GM12878 (cell line): ENCODE data around the gene CYREN. TPM values are rescaled to one million over a fixed set of nuclear protein-coding genes. Genes with fewer than 3 reads are reported as not detected.

ENCODE experiments used
- ATF2 ChIP-seq: IDR thresholded peaks from 2 replicates; pipeline ENCODE4 v1.6.1; 2012; ENCODE audit warnings: low read length, inconsistent platforms
- CREM ChIP-seq: IDR thresholded peaks from 2 replicates; pipeline ENCODE4 v1.6.1; 2014; ENCODE audit warnings: antibody characterized with exemption, low read depth
- DPF2 ChIP-seq: fragments of 450-650 bp; IDR thresholded peaks from 2 replicates; pipeline ENCODE4 v1.6.1; 2017; ENCODE audit warnings: mild to moderate bottlenecking
- HDAC6 ChIP-seq: fragments of 200-600 bp; sonication (generic); IDR thresholded peaks from one replicate; pipeline ENCODE4 v1.8.0; 2017; ENCODE audit warnings: antibody characterized with exemption; ENCODE audit not compliant: unreplicated experiment
- MEF2B ChIP-seq: fragments of 450-650 bp; IDR thresholded peaks from 2 replicates; pipeline ENCODE4 v1.6.1; 2018; ENCODE audit warnings: mild to moderate bottlenecking, moderate library complexity; ENCODE audit not compliant: partially characterized antibody, poor library complexity, severe bottlenecking
- MTA3 ChIP-seq: IDR thresholded peaks from 2 replicates; pipeline ENCODE4 v1.6.1; 2012; ENCODE audit warnings: low read length, inconsistent platforms, borderline replicate concordance
- MYB ChIP-seq: fragments of 150-350 bp; IDR thresholded peaks from 2 replicates; pipeline ENCODE4 v1.6.1; 2014; ENCODE audit warnings: mild to moderate bottlenecking, low read depth, low read length, borderline replicate concordance
- RAD21 ChIP-seq: IDR thresholded peaks from 2 replicates; pipeline ENCODE4 v1.6.1; 2011; ENCODE audit warnings: mild to moderate bottlenecking, low read depth, low read length, moderate library complexity; ENCODE audit not compliant: insufficient read depth
- RCOR1 ChIP-seq: conservative IDR thresholded peaks from 2 replicates; pipeline ENCODE4 v1.6.1; 2012; ENCODE audit warnings: low read depth, low read length, improper control_type of control experiment
- REST ChIP-seq: IDR thresholded peaks from 2 replicates; pipeline ENCODE4 v1.6.1; 2012; ENCODE audit warnings: mild to moderate bottlenecking, low read depth, low read length
- SPI1 ChIP-seq: IDR thresholded peaks from 2 replicates; pipeline ENCODE4 v1.6.1; 2011; ENCODE audit warnings: low read depth, mild to moderate bottlenecking, low read length, moderate library complexity, borderline replicate concordance; ENCODE audit not compliant: insufficient read depth
- STAT3 ChIP-seq: IDR thresholded peaks from 2 replicates; pipeline ENCODE4 v1.6.1; 2011; ENCODE audit warnings: low read depth, low read length, improper control_type of control experiment
- ZZZ3 ChIP-seq: IDR thresholded peaks from 2 replicates; pipeline ENCODE4 v1.6.1; 2011; ENCODE audit warnings: low read depth; ENCODE audit not compliant: control insufficient read depth, insufficient read length
- polyA plus RNA-seq, 11 experiments: library from polyadenylated mRNA; depleted of rRNA in 4 of 11; unstranded in 6 of 11; stranded (reverse) in 5 of 11; fragments of >200 nt; fragmentation: Nextera tagmentation in 4 of 11; fragmentation: Illumina TruSeq in 1 of 11; extraction: Ambion mirVana in 4 of 11; extraction: Trizol in 1 of 11; gene quantifications; 1 replicate in 1 of 11; 2 replicates in 10 of 11; pipeline versions ENCODE4 v1.2.1 to v1.2.3, GENCODE V29; 2011 to 2016; ENCODE audit warnings: inconsistent platforms in 2 of 11, missing spikeins in 2 of 11, low read depth in 1 of 11
- total RNA-seq, 4 experiments: library from RNA; depleted of rRNA in 3 of 4; stranded (reverse); fragments of >200 nt in 3 of 4; fragmentation: Illumina TruSeq in 1 of 4; extraction: Trizol in 1 of 4; gene quantifications; 2 replicates each; pipeline versions ENCODE4 v1.2.1 to v1.2.3, GENCODE V29; 2013 to 2021
- TF ChIP-seq, protein P1 (sequence below): fragments of 450-650 bp; IDR thresholded peaks from 2 replicates; pipeline ENCODE4 v1.6.1; 2017; ENCODE audit warnings: mild to moderate bottlenecking, moderate library complexity
- TF ChIP-seq, protein P2 (sequence below): fragments of 450-650 bp; IDR thresholded peaks from 2 replicates; pipeline ENCODE4 v1.6.1; 2014; ENCODE audit warnings: mild to moderate bottlenecking
- TF ChIP-seq, protein P3 (sequence below): IDR thresholded peaks from 2 replicates; pipeline ENCODE4 v1.6.1; 2012; ENCODE audit warnings: low read depth, low read length, improper control_type of control experiment

Gene CYREN
- total and polyA plus RNA-seq, 10 of the 15 experiments (the other 5 are each of a cell fraction or from before 2014, with no cell fraction given) = 8.7 to 64.3 (median 55.7) TPM

- TF ChIP-seq ATF2 = no peak
- TF ChIP-seq ZZZ3 = no peak
- 0 out of 2 replicates have a peak, but pooled peaks have one; percentile 23 for TF ChIP-seq DPF2
- TF ChIP-seq RAD21 = no peak
- no peak for TF ChIP-seq HDAC6
- TF ChIP-seq, protein P1, sequence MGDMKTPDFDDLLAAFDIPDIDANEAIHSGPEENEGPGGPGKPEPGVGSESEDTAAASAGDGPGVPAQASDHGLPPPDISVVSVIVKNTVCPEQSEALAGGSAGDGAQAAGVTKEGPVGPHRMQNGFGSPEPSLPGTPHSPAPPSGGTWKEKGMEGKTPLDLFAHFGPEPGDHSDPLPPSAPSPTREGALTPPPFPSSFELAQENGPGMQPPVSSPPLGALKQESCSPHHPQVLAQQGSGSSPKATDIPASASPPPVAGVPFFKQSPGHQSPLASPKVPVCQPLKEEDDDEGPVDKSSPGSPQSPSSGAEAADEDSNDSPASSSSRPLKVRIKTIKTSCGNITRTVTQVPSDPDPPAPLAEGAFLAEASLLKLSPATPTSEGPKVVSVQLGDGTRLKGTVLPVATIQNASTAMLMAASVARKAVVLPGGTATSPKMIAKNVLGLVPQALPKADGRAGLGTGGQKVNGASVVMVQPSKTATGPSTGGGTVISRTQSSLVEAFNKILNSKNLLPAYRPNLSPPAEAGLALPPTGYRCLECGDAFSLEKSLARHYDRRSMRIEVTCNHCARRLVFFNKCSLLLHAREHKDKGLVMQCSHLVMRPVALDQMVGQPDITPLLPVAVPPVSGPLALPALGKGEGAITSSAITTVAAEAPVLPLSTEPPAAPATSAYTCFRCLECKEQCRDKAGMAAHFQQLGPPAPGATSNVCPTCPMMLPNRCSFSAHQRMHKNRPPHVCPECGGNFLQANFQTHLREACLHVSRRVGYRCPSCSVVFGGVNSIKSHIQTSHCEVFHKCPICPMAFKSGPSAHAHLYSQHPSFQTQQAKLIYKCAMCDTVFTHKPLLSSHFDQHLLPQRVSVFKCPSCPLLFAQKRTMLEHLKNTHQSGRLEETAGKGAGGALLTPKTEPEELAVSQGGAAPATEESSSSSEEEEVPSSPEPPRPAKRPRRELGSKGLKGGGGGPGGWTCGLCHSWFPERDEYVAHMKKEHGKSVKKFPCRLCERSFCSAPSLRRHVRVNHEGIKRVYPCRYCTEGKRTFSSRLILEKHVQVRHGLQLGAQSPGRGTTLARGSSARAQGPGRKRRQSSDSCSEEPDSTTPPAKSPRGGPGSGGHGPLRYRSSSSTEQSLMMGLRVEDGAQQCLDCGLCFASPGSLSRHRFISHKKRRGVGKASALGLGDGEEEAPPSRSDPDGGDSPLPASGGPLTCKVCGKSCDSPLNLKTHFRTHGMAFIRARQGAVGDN = 0 out of 2 replicates have a peak, but pooled peaks have one; percentile 29
- peak; percentile 36 for TF ChIP-seq MEF2B
- TF ChIP-seq MYB = no peak
- no peak for TF ChIP-seq CREM
- TF ChIP-seq, protein P2, sequence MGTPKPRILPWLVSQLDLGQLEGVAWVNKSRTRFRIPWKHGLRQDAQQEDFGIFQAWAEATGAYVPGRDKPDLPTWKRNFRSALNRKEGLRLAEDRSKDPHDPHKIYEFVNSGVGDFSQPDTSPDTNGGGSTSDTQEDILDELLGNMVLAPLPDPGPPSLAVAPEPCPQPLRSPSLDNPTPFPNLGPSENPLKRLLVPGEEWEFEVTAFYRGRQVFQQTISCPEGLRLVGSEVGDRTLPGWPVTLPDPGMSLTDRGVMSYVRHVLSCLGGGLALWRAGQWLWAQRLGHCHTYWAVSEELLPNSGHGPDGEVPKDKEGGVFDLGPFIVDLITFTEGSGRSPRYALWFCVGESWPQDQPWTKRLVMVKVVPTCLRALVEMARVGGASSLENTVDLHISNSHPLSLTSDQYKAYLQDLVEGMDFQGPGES = no peak
- peak; percentile 51; the same call in 1 of the 2 replicates for TF ChIP-seq SPI1
- no peak for TF ChIP-seq MTA3
- TF ChIP-seq REST = no peak
- TF ChIP-seq STAT3 = no peak
- TF ChIP-seq RCOR1 = no peak
- TF ChIP-seq, protein P3, sequence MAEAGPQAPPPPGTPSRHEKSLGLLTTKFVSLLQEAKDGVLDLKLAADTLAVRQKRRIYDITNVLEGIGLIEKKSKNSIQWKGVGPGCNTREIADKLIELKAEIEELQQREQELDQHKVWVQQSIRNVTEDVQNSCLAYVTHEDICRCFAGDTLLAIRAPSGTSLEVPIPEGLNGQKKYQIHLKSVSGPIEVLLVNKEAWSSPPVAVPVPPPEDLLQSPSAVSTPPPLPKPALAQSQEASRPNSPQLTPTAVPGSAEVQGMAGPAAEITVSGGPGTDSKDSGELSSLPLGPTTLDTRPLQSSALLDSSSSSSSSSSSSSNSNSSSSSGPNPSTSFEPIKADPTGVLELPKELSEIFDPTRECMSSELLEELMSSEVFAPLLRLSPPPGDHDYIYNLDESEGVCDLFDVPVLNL = no peak
These were observed 20.3 kb downstream of the CYREN start (continued) for GRCh38 chr7:135150072-135150782.
